Activated CD8-positive, alpha-beta memory T cell treated with anti-CD3 and anti-CD28 coated beads for 4 hours (primary cell): ENCODE data around the gene LRCH1.

ENCODE experiments used
- DNase-seq, 2 donors: peaks; one replicate each; pipeline ENCODE4 v3.0.0-alpha.2; 2020; ENCODE audit warnings: low read depth in 2 of 2

LRCH1 gene

DNA sequence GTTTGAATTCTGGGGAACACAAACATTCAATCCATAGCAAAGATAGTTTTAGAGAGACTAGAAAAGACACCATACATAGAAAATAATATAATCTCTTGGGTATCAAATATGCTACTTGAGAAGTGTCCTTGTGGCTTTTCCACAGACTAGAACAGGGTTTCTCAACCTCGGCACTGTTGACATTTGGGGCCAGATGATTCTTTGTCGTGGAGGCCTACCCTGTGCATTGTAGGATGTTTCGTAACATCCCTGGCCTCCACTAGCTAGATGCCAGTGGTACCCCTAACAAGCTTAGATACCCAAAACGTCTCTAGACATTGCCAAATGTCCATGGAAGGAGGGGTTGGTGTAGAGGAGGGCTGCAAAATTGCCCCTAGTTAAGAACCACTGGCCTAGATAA lies 246.2 kb downstream of the LRCH1 start:
- DNase-seq, result no peak

GRCh38 chr13:46801858-46802257 lies 248.9 kb downstream of the LRCH1 start:
- no peak for DNase-seq
